Fibroblast of upper back skin (primary cell): ENCODE measurements around the gene TBXAS1.
"Not testable (repeated sequence)": the region's sequence is repeated elsewhere in the genome, so short reads cannot be mapped to it uniquely, and the experiment has no call there.

Source experiments
- DNase-seq: peaks from one replicate; pipeline ENCODE4 v3.0.0-alpha.2; 2013

The TBXAS1 gene

GRCh38 chr7:139916717-139917395 is 87.8 kb downstream of the TBXAS1 start:
- DNase-seq = no peak

DNA sequence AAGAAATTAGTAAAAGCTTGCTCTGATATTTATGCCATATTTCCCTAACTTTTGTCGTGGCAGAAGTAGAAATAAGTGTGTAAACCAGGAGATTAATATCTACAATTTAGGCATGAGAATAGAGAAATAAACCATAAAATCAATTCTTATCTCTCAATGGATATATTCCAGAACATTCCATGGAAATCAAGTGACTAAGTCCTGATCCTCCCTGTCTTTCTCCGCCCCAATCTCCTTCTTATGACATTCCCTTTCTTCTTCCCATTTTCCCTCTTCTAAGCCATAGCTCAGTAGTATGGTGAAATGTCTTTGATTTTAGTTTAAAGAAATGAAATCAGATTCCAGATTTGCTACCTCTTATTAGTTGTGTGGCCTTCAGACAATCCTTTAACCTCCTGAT is 88.8 kb downstream of the TBXAS1 start:
- DNase-seq = no peak

DNA sequence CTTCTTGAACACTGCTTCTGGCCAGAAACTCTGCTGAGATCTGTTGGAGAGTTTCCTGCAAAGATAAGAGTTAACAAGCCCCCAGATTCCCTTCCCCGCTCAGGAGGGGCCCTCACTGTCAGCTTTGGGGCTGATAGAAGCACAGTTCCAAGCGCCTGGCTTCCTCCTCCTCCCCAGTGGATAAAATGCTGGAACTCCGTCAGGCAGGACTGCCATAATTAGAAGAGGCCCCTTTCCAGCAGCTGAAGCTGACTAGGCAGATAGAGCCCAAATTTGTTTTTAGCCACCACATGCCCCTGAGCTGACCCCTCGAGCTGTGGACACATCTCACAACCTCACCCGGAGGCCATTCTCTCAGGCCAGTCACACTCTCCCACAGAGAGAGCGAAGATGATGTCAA is 89.4 kb downstream of the TBXAS1 start:
- DNase-seq = no peak

GRCh38 chr7:139923090-139923489 is 94.0 kb downstream of the TBXAS1 start:
- no peak for DNase-seq

GRCh38 chr7:139924461-139924860 is 95.4 kb downstream of the TBXAS1 start:
- DNase-seq = no peak

- DNase-seq = not testable (repeated sequence)
Measured at GRCh38 chr7:139929221-139929620, 100.2 kb downstream of the TBXAS1 start.

DNA sequence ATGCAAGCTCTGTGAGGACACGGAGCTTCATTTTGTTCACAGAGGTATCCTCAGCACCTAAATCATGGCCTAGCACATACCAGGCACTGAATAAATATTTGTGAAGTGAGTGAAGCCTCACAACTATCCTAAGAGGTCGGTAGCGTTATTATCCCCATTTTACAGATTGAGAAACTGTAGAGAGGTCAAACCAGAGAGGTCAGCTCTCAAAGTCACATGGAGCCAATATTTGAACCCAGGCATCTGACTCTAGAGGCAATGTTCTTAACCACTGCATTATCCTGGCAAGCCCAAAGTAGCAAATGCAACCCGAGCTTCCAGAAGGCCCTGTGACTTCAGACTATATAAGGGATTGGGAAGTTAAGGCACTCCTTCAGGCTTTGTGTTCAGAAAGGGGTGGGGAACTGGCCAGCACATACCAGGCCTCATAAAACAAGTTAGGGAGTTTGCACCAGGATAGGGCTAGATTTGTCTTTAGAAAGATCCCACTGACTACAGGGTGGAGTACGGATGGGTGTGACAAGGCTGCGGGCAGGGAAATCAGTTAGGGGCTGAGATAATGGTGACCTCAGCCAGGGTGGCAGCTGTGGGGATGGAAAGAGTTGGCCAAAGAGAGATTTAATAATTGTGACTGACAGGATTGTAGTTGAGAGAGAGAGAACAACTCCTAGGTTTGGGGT is 101.4 kb downstream of the TBXAS1 start:
- no peak for DNase-seq

- no peak for DNase-seq
Measured at GRCh38 chr7:139931190-139931934, 102.3 kb downstream of the TBXAS1 start.

GRCh38 chr7:139932531-139932930 is 103.5 kb downstream of the TBXAS1 start:
- DNase-seq = no peak

DNA sequence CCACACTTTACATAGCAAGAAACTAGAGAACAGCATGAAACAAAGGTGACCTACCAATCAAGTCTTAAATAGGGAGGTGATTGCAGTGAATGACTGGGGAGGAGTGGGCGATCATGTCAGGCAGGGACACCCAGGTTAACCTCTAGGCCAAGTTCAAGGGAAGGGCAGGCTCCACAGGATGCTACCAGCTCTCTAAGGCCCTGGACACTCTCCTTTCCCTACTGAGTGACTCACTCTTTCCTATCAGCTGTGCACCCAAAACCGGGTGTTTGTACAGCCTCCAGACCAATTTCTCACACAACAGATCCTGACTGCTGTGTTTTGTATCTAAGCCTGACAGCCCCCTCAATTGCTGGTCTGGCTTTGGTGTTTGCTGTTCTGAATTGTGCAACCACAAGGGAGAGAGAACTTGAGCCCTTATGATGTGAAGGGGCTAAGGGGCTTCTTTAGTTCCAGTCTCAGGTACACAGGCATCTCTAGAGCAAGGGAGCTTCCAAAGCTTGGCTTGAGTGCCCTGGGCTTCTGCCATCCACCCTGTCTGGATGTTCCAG is 107.8 kb downstream of the TBXAS1 start:
- peak; percentile 68 for DNase-seq

DNA sequence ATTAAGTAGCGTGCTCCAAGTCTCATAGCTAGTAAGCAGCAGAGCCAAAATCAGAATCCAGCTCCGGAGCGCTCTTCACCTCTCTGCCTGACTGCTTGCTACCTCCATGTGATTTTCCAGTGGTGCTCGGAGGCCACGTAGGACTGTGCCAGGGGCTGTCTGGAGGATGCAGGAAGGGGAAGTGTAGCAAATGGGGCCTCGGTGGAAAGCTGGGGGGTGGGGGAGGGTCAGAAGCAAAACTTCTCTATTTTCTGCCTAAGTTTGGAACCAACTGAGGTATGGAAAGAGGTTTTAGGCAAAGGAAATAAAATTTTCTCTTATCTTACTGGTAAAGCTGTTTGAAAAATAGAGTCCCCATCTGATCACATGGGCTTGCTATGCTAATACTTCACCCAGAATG is 108.7 kb downstream of the TBXAS1 start:
- no peak for DNase-seq

GRCh38 chr7:139940866-139941265 is 111.8 kb downstream of the TBXAS1 start:
- DNase-seq = no peak

GRCh38 chr7:139941421-139941820 is 112.4 kb downstream of the TBXAS1 start:
- no peak for DNase-seq

- no peak for DNase-seq
Measured at GRCh38 chr7:139941866-139942265, 112.8 kb downstream of the TBXAS1 start.

- peak; percentile 31 for DNase-seq
Measured at GRCh38 chr7:139942636-139943035, 113.6 kb downstream of the TBXAS1 start.

- no peak for DNase-seq
Measured at GRCh38 chr7:139943401-139943800, 114.3 kb downstream of the TBXAS1 start.

- no peak for DNase-seq
Measured at GRCh38 chr7:139944248-139944647, 115.2 kb downstream of the TBXAS1 start.

GRCh38 chr7:139946533-139946932 is 117.5 kb downstream of the TBXAS1 start:
- no peak for DNase-seq

GRCh38 chr7:139947021-139947420 is 118.0 kb downstream of the TBXAS1 start:
- DNase-seq = no peak

DNA sequence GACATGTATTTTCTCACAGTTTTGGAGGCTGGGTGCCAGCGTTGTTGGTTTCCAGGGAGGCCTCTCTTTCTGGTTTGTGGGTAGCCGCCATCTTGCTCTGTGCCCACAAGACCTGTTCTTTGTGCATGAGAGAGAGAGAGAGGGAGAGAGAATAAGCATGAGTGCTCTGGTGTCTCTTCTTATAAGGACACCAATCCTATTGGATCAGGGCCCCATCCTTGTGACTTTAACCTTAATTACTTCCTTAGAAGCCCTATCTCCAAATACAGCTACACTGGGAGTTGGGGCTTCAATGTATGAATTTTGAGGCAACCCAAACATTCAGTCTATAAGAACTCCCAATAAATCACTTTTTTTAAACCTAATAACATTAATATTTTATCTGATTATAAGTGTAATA is 119.1 kb downstream of the TBXAS1 start:
- DNase-seq = no peak

GRCh38 chr7:139948587-139949335 is 119.7 kb downstream of the TBXAS1 start:
- no peak for DNase-seq

- DNase-seq = no peak
Measured at GRCh38 chr7:139949629-139950028, 120.6 kb downstream of the TBXAS1 start.
